GM13976 (cell line): ENCODE data around the gene NELL1.

Source experiments
- DNase-seq: peaks from one replicate; pipeline ENCODE4 v3.0.0; 2012; ENCODE audit warnings: low spot score
- in situ Hi-C: fragments of 300-500 bp; cut with MboI; formaldehyde crosslinking; loops from one replicate; pipeline ENCODE4 v1.12.0; 2022; ENCODE audit warnings: low sequenced_read_pairs, mixed read lengths, inconsistent platforms; ENCODE audit not compliant: unreplicated experiment
- TF ChIP-seq, protein P1 (sequence below): IDR thresholded peaks from 2 replicates; pipeline ENCODE4 v1.5.1; 2012; ENCODE audit warnings: borderline replicate concordance, mild to moderate bottlenecking; ENCODE audit not compliant: insufficient read depth; ENCODE audit errors: extremely low read depth, missing control alignments, control extremely low read depth

NELL1 gene

GRCh38 chr11:21564833-21565682 lies 895.7 kb downstream of the NELL1 start:
- in situ Hi-C loops = no loop called here
- TF ChIP-seq, protein P1, sequence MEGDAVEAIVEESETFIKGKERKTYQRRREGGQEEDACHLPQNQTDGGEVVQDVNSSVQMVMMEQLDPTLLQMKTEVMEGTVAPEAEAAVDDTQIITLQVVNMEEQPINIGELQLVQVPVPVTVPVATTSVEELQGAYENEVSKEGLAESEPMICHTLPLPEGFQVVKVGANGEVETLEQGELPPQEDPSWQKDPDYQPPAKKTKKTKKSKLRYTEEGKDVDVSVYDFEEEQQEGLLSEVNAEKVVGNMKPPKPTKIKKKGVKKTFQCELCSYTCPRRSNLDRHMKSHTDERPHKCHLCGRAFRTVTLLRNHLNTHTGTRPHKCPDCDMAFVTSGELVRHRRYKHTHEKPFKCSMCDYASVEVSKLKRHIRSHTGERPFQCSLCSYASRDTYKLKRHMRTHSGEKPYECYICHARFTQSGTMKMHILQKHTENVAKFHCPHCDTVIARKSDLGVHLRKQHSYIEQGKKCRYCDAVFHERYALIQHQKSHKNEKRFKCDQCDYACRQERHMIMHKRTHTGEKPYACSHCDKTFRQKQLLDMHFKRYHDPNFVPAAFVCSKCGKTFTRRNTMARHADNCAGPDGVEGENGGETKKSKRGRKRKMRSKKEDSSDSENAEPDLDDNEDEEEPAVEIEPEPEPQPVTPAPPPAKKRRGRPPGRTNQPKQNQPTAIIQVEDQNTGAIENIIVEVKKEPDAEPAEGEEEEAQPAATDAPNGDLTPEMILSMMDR = no peak
- DNase-seq = no peak

DNA sequence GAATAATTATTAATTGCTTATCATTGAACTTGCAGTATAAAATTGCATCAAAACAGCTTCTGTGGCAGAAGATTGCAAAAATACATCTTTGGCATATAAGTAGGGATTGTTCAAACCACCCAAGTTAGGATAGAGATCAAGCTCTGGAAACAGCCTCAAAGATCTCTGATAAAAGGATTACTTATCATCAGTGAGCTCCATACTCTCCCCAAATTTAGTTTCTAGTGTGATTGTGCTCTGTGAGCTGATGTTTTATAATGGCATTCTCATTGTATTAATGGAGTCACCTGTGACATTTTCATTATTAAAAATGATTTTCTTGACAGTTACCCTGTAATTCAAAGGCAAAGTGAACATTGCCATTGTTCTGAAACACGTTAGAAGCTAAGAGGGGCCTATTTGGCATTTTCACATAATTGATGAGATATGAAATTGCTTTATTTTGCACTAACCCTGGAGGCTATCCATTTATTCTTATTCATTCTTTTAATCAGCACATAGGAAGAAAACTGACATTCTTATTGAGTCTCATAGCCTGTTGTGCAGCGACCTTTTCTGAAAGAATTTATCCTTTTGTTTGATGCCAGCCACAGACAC lies 897.2 kb downstream of the NELL1 start:
- in situ Hi-C loops = no loop called here
- TF ChIP-seq, protein P1 = no peak

DNA sequence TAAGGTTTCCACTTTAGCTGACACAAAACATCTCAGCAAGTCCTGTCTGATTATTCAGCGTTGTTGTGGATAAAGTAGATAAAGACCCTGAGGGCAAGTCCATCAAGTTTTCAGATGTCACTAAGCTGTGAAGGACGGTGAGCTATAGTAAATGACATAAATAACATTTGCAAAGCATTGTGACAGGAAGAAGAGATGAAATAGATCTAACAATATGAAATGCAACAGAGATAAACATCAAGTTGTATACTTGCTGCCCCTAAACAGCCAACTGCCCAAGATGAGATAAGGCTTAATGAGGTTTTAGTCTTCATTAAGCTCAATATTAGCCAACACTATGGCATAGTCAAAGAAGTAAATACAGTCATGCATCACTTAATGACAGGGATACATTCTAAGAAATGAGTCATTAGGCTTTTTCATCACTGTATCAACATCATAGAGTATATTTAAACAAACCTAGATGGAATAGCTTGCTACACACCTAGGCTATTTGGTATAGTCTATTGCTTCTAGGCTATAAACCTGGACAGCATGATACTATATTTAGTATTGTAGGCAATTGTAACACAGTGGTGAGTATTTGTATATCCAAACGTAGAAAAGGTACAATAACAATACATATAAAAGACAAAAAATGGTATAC lies 898.4 kb downstream of the NELL1 start:
- TF ChIP-seq, protein P1 = no peak
- DNase-seq = no peak
- in situ Hi-C loops = no loop called here

More for the DNA sequence above, 897.2 kb downstream of the NELL1 start:
- DNase-seq = no peak

DNA sequence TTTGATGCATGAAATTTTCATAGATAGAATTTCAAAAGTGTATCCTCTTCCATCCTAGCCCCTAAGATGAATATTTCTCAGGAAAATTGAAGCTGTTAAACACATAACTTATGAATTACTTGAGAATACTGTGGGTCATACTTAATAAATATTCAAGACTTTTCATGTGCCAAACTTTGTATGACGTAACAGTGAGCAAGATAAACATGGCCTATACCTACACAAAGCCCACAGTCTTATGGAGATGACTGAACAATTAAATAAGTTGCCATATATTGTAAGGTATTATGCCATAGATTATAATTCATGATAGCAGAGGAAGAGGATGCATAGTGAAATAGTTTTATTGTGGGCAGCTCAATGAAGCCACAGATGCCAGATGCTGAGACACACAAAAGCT lies 902.8 kb downstream of the NELL1 start:
- in situ Hi-C loops = no loop called here
- DNase-seq = no peak
- TF ChIP-seq, protein P1 = no peak

DNA sequence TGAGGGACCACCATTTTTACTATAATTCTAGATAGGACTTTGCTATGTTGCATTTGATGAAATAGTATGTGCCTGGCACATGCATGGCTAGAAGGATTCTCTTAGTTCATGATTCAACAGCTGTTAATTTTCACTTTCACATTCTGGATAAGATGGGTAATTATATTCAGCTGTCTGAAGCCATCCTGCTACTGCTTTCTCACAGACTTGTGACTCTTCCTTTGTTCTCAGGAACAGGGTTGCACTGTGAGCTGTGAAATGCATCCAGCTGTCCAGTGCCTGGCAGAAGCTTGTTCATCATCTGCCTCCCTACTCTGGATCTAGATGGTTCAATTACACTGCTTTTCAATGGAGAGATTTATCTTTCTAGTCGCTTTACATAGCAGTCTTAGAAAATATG lies 913.4 kb downstream of the NELL1 start:
- DNase-seq = no peak
- in situ Hi-C loops = no loop called here
- TF ChIP-seq, protein P1 = no peak

- TF ChIP-seq, protein P1 = no peak
- no peak for DNase-seq
- in situ Hi-C loops = no loop called here
These were observed 919.4 kb downstream of the NELL1 start for GRCh38 chr11:21588754-21589153.
